ENCODE data around the gene ACIN1.

GRCh38 chr14:23102801-23103200, 7.9 kb upstream of the ACIN1 start:
- TF ChIP-seq CTCF (optimal IDR thresholded peaks at IDR 0.05 in 1 of 3, IDR thresholded peaks at IDR 0.05 in 1 of 3, conservative IDR thresholded peaks at IDR 0.05 in 1 of 3; ENCODE audit: extremely low read depth in 1 of 3, insufficient read depth in 2 of 3, low read length in 3 of 3) (no peak), EZH2 (IDR thresholded peaks at IDR 0.05; ENCODE audit: low read length) (no peak)

Measured in keratinocyte (primary cell).